HepG2 (cell line): ENCODE results near the gene RABL2A. TPM values are rescaled to one million over a fixed set of nuclear protein-coding genes. Genes with fewer than 3 reads are reported as not detected.
"Not testable (repeated sequence)": the region's sequence is repeated elsewhere in the genome, so short reads cannot be mapped to it uniquely, and the experiment has no call there.

Experiments used
- ATAC-seq: fragments of 200-7000 bp; cut with Tn5 transposase; 3 replicates; pipeline ENCODE4 v1.9.1; 2020; ENCODE audit warnings: mild to moderate bottlenecking, moderate library complexity
- BruUV-seq: library from RNA; stranded (reverse); fragments of 400-500 nt; replicated peaks from 2 replicates; lab custom pipeline; 2021; lab: Mats Ljungman, UMichigan
- CTCF ChIA-PET: fragments of 300-600 bp; formaldehyde crosslinking; extraction: SDS; loops from one replicate; lab custom pipeline; 2021; ENCODE audit warnings: low total read pairs, inconsistent platforms, low intra/inter-chr PET ratio; lab: Yijun Ruan, JAX
- POLR2A ChIA-PET: fragments of 350-600 bp; sonication (Branson Sonifier 250); formaldehyde crosslinking; loops from one replicate; lab custom pipeline; 2020; ENCODE audit warnings: antibody characterized with exemption, inconsistent platforms; lab: Yijun Ruan, JAX
- DNase-seq: peaks from one replicate; pipeline ENCODE4 v3.0.0-alpha.2; 2015; ENCODE audit warnings: low spot score
- FAIRE-seq: peaks from 3 replicates; lab custom pipeline; 2011; peaks lifted over from hg19 to GRCh38; lab: Jason Lieb, UNC
- H2AFZ ChIP-seq: one replicate; pipeline ENCODE4 v1.6.1; 2011; ENCODE audit warnings: low read length, inconsistent platforms
- H3K27ac ChIP-seq: fragments of 300-600 bp; 3 replicates; pipeline ENCODE4 v1.8.0; 2011; ENCODE audit warnings: mixed run types, mild to moderate bottlenecking, mixed read lengths, low read length, inconsistent platforms; ENCODE audit not compliant: insufficient read depth; ENCODE audit errors: extremely low read length
- H3K27me3 ChIP-seq, 2 experiments: fragments of 200-600 bp in 1 of 2; 2 replicates in 1 of 2; 3 replicates in 1 of 2; pipeline versions ENCODE4 v1.6.0 to v1.8.0; 2011; ENCODE audit warnings: low read length in 2 of 2, mild to moderate bottlenecking in 2 of 2, moderate library complexity in 2 of 2, inconsistent platforms in 1 of 2; ENCODE audit not compliant: insufficient read depth in 2 of 2, control insufficient read depth in 1 of 2
- H3K36me3 ChIP-seq, 2 experiments: fragments of 200-600 bp in 1 of 2; replicated peaks in 1 of 2; 2 replicates in 1 of 2; 3 replicates in 1 of 2; pipeline versions ENCODE4 v1.5.1 to v1.8.0; 2011; ENCODE audit warnings: low read length in 2 of 2, inconsistent platforms in 1 of 2; ENCODE audit not compliant: insufficient read depth in 2 of 2, control insufficient read depth in 1 of 2
- H3K4me1 ChIP-seq: 2 replicates; pipeline ENCODE4 v1.5.1; 2012; ENCODE audit warnings: low read length, inconsistent platforms; ENCODE audit not compliant: insufficient read depth
- H3K4me2 ChIP-seq: 2 replicates; pipeline ENCODE4 v1.6.0; 2011; ENCODE audit warnings: low read depth, low read length, inconsistent platforms
- H3K4me3 ChIP-seq, 3 experiments: fragments of 200-600 bp in 1 of 3; sonication (generic), shearing (Covaris generic) in 1 of 3; replicated peaks in 1 of 3; 2 replicates each; pipeline ENCODE4 v1.5.1; 2011 to 2016; ENCODE audit warnings: low read length in 3 of 3, inconsistent platforms in 2 of 3, low read depth in 2 of 3, mild to moderate bottlenecking in 2 of 3, control low read depth in 1 of 3, mixed read lengths in 1 of 3; ENCODE audit not compliant: insufficient read depth in 1 of 3
- H3K79me2 ChIP-seq: one replicate; pipeline ENCODE4 v1.6.1; 2011; ENCODE audit warnings: low read length, inconsistent platforms; ENCODE audit not compliant: insufficient read depth
- H3K9ac ChIP-seq: 2 replicates; pipeline ENCODE4 v1.6.0; 2011; ENCODE audit warnings: mild to moderate bottlenecking, low read depth, low read length, inconsistent platforms; ENCODE audit not compliant: insufficient read depth
- H3K9me3 ChIP-seq: 2 replicates; pipeline ENCODE4 v1.5.1; 2012; ENCODE audit warnings: mild to moderate bottlenecking, low read length
- H4K20me1 ChIP-seq: 2 replicates; pipeline ENCODE4 v1.6.0; 2011; ENCODE audit warnings: inconsistent platforms, mild to moderate bottlenecking, low read length, moderate library complexity; ENCODE audit not compliant: insufficient read depth
- MXD4 ChIP-seq: IDR thresholded peaks from 2 replicates; pipeline ENCODE4 v1.6.1; 2016; ENCODE audit warnings: mild to moderate bottlenecking, missing biosample characterization, missing genetic modification reagents
- ZFY ChIP-seq: sonication (generic); formaldehyde crosslinking; IDR thresholded peaks from 2 replicates; pipeline ENCODE4 v1.4.0; 2020; ENCODE audit warnings: missing genetic modification reagents
- WGBS: methylation state at CpG from one replicate; pipeline ENCODE4 v1.1.6; 2017; ENCODE audit warnings: low lambda C conversion rate; 5-methylcytosine and 5-hydroxymethylcytosine counted together
- in situ Hi-C: cut with HindIII; loops from 2 replicates; pipeline ENCODE4 v1.10.0; 2017; ENCODE audit warnings: low pct_unique_long_range_greater_than_20kb; ENCODE audit not compliant: extremely low pct_ligation_motif_present
- intact Hi-C: fragments of 100-400 bp; cut with micrococcal nuclease; formaldehyde crosslinking; loops from one replicate; pipeline ENCODE4 v1.10.0; 2022; ENCODE audit not compliant: unreplicated experiment
- polyA plus RNA-seq, 8 experiments: library from polyadenylated mRNA; depleted of rRNA in 3 of 8; stranded (reverse) in 7 of 8; unstranded in 1 of 8; fragments of >200 nt; fragmentation: Illumina TruSeq in 4 of 8; extraction: Trizol in 4 of 8; gene quantifications; 2 replicates each; pipeline versions ENCODE4 v1.2.1 to v1.2.3, GENCODE V29; 2011 to 2016; ENCODE audit warnings: low read depth in 4 of 8, missing spikeins in 1 of 8, mixed read lengths in 1 of 8; ENCODE audit not compliant: insufficient read depth in 1 of 8
- total RNA-seq, 5 experiments: library from RNA; depleted of rRNA; stranded (reverse); fragments of >200 nt; fragmentation: Illumina TruSeq; extraction: Trizol; gene quantifications; 2 replicates each; pipeline ENCODE4 v1.2.3, GENCODE V29; 2016; ENCODE audit warnings: low read depth in 1 of 5
- TF ChIP-seq, protein P1 (sequence below), 2 experiments: sonication (generic) in 1 of 2; formaldehyde crosslinking in 1 of 2; IDR thresholded peaks; 2 replicates each; pipeline versions ENCODE4 v1.6.1 to v1.9.0; 2014 to 2022; ENCODE audit warnings: antibody characterized with exemption in 1 of 2, borderline replicate concordance in 1 of 2, inconsistent platforms in 1 of 2, low read depth in 1 of 2, missing genetic modification reagents in 1 of 2
- TF ChIP-seq, protein P2 (sequence below), 2 experiments: sonication (generic) in 1 of 2; formaldehyde crosslinking in 1 of 2; IDR thresholded peaks; 2 replicates each; pipeline versions ENCODE4 v1.4.0 to v1.6.1; 2018 to 2020; ENCODE audit warnings: missing genetic modification reagents in 2 of 2, borderline replicate concordance in 1 of 2, low read depth in 1 of 2, mild to moderate bottlenecking in 1 of 2, missing biosample characterization in 1 of 2
- TF ChIP-seq, protein P3 (sequence below): sonication (generic); formaldehyde crosslinking; IDR thresholded peaks from 2 replicates; pipeline ENCODE4 v1.8.0; 2022; ENCODE audit warnings: missing genetic modification reagents, mild to moderate bottlenecking, inconsistent platforms, borderline replicate concordance

RABL2A gene
- total and polyA plus RNA-seq, 2 of the 13 experiments (the other 11 are each of a cell fraction or from before 2014, with no cell fraction given) = 9.6 to 13.4 TPM

DNA sequence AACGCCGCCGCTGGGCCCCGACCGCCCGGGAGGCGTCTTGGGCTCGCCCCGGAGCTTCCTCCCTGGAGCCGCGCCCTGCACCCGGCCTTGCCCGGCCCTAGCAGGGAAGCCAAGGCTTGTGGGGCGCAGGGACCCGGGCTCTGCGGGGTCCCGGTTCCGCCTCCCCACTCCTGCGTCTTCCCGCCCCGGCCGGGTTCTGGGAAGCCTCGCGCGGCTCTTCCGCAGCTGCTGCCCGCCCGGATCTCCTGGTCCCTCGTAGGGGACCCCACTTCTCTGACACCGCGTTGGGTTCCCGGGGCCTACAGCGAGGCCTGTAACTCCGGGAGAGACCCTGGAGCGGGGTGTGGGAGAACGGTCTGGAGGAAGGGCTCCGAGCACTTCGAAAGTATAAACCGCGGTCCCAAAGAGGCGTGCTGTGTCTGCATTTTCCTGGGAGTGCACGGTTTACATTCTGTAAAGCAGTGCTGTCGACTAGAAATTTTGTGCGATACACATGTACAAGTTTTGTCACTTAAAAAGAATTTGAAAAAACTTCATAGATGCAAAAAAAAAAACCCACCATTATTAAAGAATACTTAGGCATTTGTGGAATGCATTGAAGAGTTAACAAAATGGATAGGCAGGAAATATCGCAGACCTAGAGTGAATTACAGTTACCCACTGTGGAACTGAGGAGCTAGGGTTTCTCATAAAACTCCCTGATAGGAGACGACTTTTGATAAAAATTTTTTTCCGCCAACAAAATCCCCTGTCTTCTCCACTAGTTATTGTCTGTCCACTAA, 42.6 kb upstream of the RABL2A start:
- BruUV-seq = TSS peak; percentile 67
- H3K27me3 ChIP-seq, intact Hi-C loops, FAIRE-seq, H2AFZ ChIP-seq, H3K79me2 ChIP-seq, DNase-seq, CTCF ChIA-PET, H3K36me3 ChIP-seq, H3K9me3 ChIP-seq, in situ Hi-C loops, H4K20me1 ChIP-seq, ATAC-seq: not testable (repeated sequence)
- POLR2A ChIA-PET = interaction anchor here (1.2 kb wide), 2 partner anchors 19 to 393 kb away, joined by 3 to 4 read pairs; no protein-coding TSS in a partner anchor
- TF ChIP-seq, protein P1, sequence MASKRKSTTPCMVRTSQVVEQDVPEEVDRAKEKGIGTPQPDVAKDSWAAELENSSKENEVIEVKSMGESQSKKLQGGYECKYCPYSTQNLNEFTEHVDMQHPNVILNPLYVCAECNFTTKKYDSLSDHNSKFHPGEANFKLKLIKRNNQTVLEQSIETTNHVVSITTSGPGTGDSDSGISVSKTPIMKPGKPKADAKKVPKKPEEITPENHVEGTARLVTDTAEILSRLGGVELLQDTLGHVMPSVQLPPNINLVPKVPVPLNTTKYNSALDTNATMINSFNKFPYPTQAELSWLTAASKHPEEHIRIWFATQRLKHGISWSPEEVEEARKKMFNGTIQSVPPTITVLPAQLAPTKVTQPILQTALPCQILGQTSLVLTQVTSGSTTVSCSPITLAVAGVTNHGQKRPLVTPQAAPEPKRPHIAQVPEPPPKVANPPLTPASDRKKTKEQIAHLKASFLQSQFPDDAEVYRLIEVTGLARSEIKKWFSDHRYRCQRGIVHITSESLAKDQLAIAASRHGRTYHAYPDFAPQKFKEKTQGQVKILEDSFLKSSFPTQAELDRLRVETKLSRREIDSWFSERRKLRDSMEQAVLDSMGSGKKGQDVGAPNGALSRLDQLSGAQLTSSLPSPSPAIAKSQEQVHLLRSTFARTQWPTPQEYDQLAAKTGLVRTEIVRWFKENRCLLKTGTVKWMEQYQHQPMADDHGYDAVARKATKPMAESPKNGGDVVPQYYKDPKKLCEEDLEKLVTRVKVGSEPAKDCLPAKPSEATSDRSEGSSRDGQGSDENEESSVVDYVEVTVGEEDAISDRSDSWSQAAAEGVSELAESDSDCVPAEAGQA (IDR thresholded peaks at IDR 0.05; ENCODE audit: low read depth) = not testable (repeated sequence)
- TF ChIP-seq, protein P1 (CRISPR knock-in tag; IDR thresholded peaks at IDR 0.05; ENCODE audit: borderline replicate concordance) = peak; percentile 11; the same call in 1 of the 2 replicates
- TF ChIP-seq, protein P2, sequence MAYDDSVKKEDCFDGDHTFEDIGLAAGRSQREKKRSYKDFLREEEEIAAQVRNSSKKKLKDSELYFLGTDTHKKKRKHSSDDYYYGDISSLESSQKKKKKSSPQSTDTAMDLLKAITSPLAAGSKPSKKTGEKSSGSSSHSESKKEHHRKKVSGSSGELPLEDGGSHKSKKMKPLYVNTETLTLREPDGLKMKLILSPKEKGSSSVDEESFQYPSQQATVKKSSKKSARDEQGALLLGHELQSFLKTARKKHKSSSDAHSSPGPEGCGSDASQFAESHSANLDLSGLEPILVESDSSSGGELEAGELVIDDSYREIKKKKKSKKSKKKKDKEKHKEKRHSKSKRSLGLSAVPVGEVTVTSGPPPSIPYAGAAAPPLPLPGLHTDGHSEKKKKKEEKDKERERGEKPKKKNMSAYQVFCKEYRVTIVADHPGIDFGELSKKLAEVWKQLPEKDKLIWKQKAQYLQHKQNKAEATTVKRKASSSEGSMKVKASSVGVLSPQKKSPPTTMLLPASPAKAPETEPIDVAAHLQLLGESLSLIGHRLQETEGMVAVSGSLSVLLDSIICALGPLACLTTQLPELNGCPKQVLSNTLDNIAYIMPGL (CRISPR knock-in tag; IDR thresholded peaks at IDR 0.05; ENCODE audit: borderline replicate concordance in 1 of 2, low read depth in 1 of 2) = 0 out of 4 replicates have a peak, but pooled peaks of 1 of the 2 experiments have one; percentile 7
- TF ChIP-seq ZFY (CRISPR knock-in tag) (peak; percentile 49; the same call in 1 of the 2 replicates), MXD4 (CRISPR knock-in tag) (peak; percentile 2; the same call in 1 of the 2 replicates)
- TF ChIP-seq, protein P3, sequence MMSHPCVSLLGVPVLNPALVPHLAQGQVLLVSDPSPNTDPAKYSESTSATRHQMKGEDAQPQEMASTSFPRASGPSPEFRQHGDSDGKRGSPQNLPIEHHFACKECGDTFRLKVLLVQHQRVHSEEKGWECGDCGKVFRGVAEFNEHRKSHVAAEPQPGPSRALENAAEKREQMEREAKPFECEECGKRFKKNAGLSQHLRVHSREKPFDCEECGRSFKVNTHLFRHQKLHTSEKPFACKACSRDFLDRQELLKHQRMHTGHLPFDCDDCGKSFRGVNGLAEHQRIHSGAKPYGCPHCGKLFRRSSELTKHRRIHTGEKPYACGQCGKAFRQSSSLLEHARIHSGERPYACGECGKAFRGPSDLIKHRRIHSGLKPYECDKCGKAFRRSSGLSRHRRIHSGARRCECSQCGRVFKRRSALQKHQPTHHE (CRISPR knock-in tag) = 0 out of 2 replicates have a peak, but pooled peaks have one; percentile 2
- 2% methylated on average over 29 of the region's 47 CpGs for WGBS
- peak overlapping the region; percentile 61 for H3K4me2 ChIP-seq
- peaks cover 21% of the 10 kb centered on the region for H3K4me1 ChIP-seq
- H3K27ac ChIP-seq = peak overlapping the region; percentile 50
- H3K4me3 ChIP-seq = peak overlapping the region; percentile 69 to 78 (median 73)
- peak overlapping the region; percentile 75 for H3K9ac ChIP-seq
